ENCODE measurements around the gene C19orf47.

DNA sequence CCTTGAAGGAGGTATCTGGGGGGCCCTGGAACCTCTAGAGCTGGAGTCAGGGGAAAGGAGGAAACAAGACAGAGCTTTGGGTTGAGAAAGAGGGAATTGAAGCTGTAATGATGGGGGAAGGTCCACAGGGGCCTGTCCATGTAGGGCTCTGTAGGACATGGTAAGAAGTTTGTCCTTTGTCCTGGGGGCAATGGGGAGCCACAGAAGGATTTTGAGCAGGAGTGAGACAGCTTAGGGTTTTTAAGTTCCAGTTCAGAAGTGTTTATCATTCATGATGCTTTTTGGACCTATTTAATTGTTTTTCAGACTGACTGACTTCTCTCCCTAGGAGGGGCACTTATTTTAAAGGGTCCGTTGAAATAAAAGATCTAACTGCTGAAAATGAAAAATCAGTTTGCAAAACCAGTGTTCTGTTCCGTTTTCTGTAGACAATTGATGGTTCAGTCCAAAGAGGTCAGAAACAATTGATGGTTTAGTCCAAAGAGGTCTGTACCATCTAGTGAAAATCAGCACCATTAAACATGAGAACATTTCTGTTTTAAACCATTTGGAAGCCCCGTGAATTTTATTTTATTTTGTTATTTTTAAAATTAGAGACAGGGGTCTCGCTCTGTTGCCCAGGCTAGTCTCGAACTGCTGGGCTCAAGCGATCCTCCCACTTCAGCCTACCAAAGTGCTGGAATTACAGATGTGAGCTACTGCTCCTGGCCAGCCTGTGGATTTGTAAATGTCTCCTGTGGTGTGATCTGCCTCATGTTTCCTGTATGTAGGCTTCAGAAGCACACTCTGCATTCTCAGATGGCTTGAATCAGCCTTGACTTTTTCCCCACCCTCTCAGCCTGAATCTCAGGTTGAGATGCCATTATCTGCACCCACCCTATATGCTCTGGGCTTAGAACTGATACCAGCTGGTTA lies 8.7 kb upstream of the C19orf47 start:
- TF ChIP-seq CTCF (IDR thresholded peaks at IDR 0.05 in 4 of 5, conservative IDR thresholded peaks at IDR 0.05 in 1 of 5): no peak
- no peak for TF ChIP-seq POLR2A (IDR thresholded peaks at IDR 0.05)
